K562 (cell line): ENCODE measurements around the gene STUM. TPM values are rescaled to one million over a fixed set of nuclear protein-coding genes. Genes with fewer than 3 reads are reported as not detected.

Experiments
- ATAC-seq: fragments of 200-7000 bp; cut with Tn5 transposase; 3 replicates; pipeline ENCODE4 v1.9.1; 2020; ENCODE audit warnings: moderate library complexity
- BruUV-seq: library from RNA; stranded (reverse); fragments of 400-500 nt; replicated peaks from 2 replicates; lab custom pipeline; 2021; lab: Mats Ljungman, UMichigan
- CTCF ChIA-PET: fragments of 300-600 bp; formaldehyde crosslinking; extraction: SDS; loops from one replicate; lab custom pipeline; 2021; ENCODE audit warnings: low intra/inter-chr PET ratio; lab: Yijun Ruan, JAX
- POLR2A ChIA-PET: fragments of 300-600, 350-650 bp; sonication (Branson Sonifier 250); formaldehyde crosslinking; extraction: SDS; loops from one replicate; lab custom pipeline; 2021; ENCODE audit warnings: antibody characterized with exemption, inconsistent platforms; lab: Yijun Ruan, JAX
- DNase-seq, 4 experiments: peaks; one replicate each; pipeline versions ENCODE4 v3.0.0 to v3.0.0-alpha.2; 2011 to 2018; ENCODE audit warnings: low spot score in 3 of 4, mixed read lengths in 3 of 4; ENCODE audit errors: extremely low read depth in 1 of 4
- FAIRE-seq: peaks from 2 replicates; lab custom pipeline; 2011; peaks lifted over from hg19 to GRCh38; lab: Jason Lieb, UNC
- H2AFZ ChIP-seq: 2 replicates; pipeline ENCODE4 v1.6.0; 2011; ENCODE audit warnings: low read depth, low read length, control low read depth, inconsistent platforms
- H3K27ac ChIP-seq: fragments of 200-600 bp; 3 replicates; pipeline ENCODE4 v1.8.0; 2011; ENCODE audit warnings: low read depth, mild to moderate bottlenecking, control low read depth, inconsistent platforms, low read length, moderate library complexity, mixed read lengths; ENCODE audit errors: extremely low read depth
- H3K27me3 ChIP-seq, 2 experiments: fragments of 300-600 bp in 1 of 2; 2 replicates in 1 of 2; 3 replicates in 1 of 2; pipeline versions ENCODE4 v1.6.0 to v1.8.0; 2011; ENCODE audit warnings: inconsistent platforms in 2 of 2, low read length in 2 of 2, mild to moderate bottlenecking in 1 of 2, mixed read lengths in 1 of 2, moderate library complexity in 1 of 2; ENCODE audit not compliant: control insufficient read depth in 2 of 2, insufficient read depth in 2 of 2
- H3K36me3 ChIP-seq: fragments of 300-600 bp; 3 replicates; pipeline ENCODE4 v1.8.0; 2011; ENCODE audit warnings: mild to moderate bottlenecking, low read length, inconsistent platforms; ENCODE audit not compliant: control insufficient read depth, insufficient read depth
- H3K4me1 ChIP-seq, 2 experiments: fragments of 200-600 bp in 1 of 2; replicated peaks in 1 of 2; 2 replicates in 1 of 2; 3 replicates in 1 of 2; pipeline versions ENCODE4 v1.5.1 to v1.8.0; 2011; ENCODE audit warnings: inconsistent platforms in 2 of 2, low read length in 2 of 2, mild to moderate bottlenecking in 1 of 2, mixed read lengths in 1 of 2, moderate library complexity in 1 of 2; ENCODE audit not compliant: control insufficient read depth in 2 of 2, insufficient read depth in 2 of 2
- H3K4me2 ChIP-seq: 2 replicates; pipeline ENCODE4 v1.6.1; 2011; ENCODE audit warnings: low read length, control low read depth, inconsistent platforms, mixed read lengths; ENCODE audit not compliant: insufficient read depth
- H3K4me3 ChIP-seq: fragments of 200-600 bp; sonication (generic), shearing (Covaris generic); 2 replicates; pipeline ENCODE4 v1.5.1; 2016; ENCODE audit warnings: control low read depth, inconsistent platforms
- H3K79me2 ChIP-seq: fragments of 200-600 bp; 3 replicates; pipeline ENCODE4 v1.8.0; 2011; ENCODE audit warnings: low read length, inconsistent platforms; ENCODE audit not compliant: control insufficient read depth, insufficient read depth
- H3K9ac ChIP-seq, 2 experiments: 2 replicates each; pipeline versions ENCODE4 v1.6.0 to v1.6.1; 2011; ENCODE audit warnings: low read depth in 2 of 2, low read length in 2 of 2, control low read depth in 1 of 2, inconsistent platforms in 1 of 2, mild to moderate bottlenecking in 1 of 2, mixed read lengths in 1 of 2; ENCODE audit not compliant: insufficient read depth in 1 of 2
- H3K9me1 ChIP-seq: one replicate; pipeline ENCODE4 v1.6.0; 2011; ENCODE audit warnings: inconsistent platforms, mild to moderate bottlenecking, low read length, moderate library complexity; ENCODE audit not compliant: control insufficient read depth, insufficient read depth
- H3K9me3 ChIP-seq: replicated peaks from 2 replicates; pipeline ENCODE4 v1.5.1; 2011; ENCODE audit warnings: low read depth, low read length, inconsistent platforms; ENCODE audit not compliant: control insufficient read depth, insufficient read depth
- H4K20me1 ChIP-seq: replicated peaks from 2 replicates; pipeline ENCODE4 v1.6.1; 2011; ENCODE audit warnings: low read length, inconsistent platforms, mixed read lengths; ENCODE audit not compliant: control insufficient read depth, insufficient read depth
- PHF8 ChIP-seq: fragments of 200-600 bp; sonication (generic); IDR thresholded peaks from 2 replicates; pipeline ENCODE4 v1.6.1; 2012; ENCODE audit warnings: mixed run types, mild to moderate bottlenecking, inconsistent platforms, low read length, moderate library complexity, borderline replicate concordance
- RFX7 ChIP-seq: fragments of 250-450 bp; sonication (Bioruptor Pico); IDR thresholded peaks from 2 replicates; pipeline ENCODE4 v1.5.1; 2021; ENCODE audit warnings: mild to moderate bottlenecking
- RNF2 ChIP-seq: sonication (generic); IDR thresholded peaks from 2 replicates; pipeline ENCODE4 v1.6.1; 2016
- SRSF9 ChIP-seq: fragments of 200-400 bp; formaldehyde crosslinking; IDR thresholded peaks from 2 replicates; pipeline ENCODE4 v1.6.1; 2017; ENCODE audit warnings: low read depth, low read length, borderline replicate concordance
- ZBTB7A ChIP-seq: IDR thresholded peaks from 2 replicates; pipeline ENCODE4 v1.6.1; 2011; ENCODE audit warnings: low read depth, mild to moderate bottlenecking, low read length, moderate library complexity, borderline replicate concordance; ENCODE audit not compliant: control insufficient read depth
- ZNF212 ChIP-seq: fragments of 450-650 bp; formaldehyde crosslinking; IDR thresholded peaks from 2 replicates; pipeline ENCODE4 v1.4.0; 2020; ENCODE audit warnings: mild to moderate bottlenecking
- ZNF551 ChIP-seq: fragments of 250-450 bp; sonication (Bioruptor Pico); IDR thresholded peaks from 2 replicates; pipeline ENCODE4 v1.5.0; 2021; ENCODE audit warnings: mild to moderate bottlenecking, moderate library complexity
- ZSCAN32 ChIP-seq: fragments of 450-650 bp; formaldehyde crosslinking; IDR thresholded peaks from 2 replicates; pipeline ENCODE4 v1.4.0; 2020; ENCODE audit warnings: mild to moderate bottlenecking, moderate library complexity
- WGBS: fragments of 100-300 bp; shearing (Covaris generic); methylation state at CpG from one replicate; pipeline ENCODE4 v1.1.6; 2016; ENCODE audit warnings: low coverage, mixed read lengths; ENCODE audit not compliant: insufficient coverage; ENCODE audit errors: missing lambda C conversion rate; 5-methylcytosine and 5-hydroxymethylcytosine counted together
- in situ Hi-C: fragments of 300-500 bp; cut with MboI; formaldehyde crosslinking; loops from 4 replicates; pipeline ENCODE4 v1.15.0; 2018; ENCODE audit warnings: inconsistent platforms, mixed read lengths
- intact Hi-C: fragments of 100-400 bp; cut with micrococcal nuclease; formaldehyde crosslinking; loops from 2 replicates; pipeline ENCODE4 v1.14.2; 2022
- polyA plus RNA-seq, 8 experiments: library from polyadenylated mRNA; depleted of rRNA in 4 of 8; stranded (reverse) in 5 of 8; unstranded in 3 of 8; fragments of >200 nt; fragmentation: Nextera tagmentation in 2 of 8; fragmentation: Illumina TruSeq in 1 of 8; extraction: Ambion mirVana in 2 of 8; extraction: Trizol in 1 of 8; gene quantifications; 2 replicates each; pipeline versions ENCODE4 v1.2.1 to v1.2.3, GENCODE V29; 2011 to 2014; ENCODE audit warnings: inconsistent platforms in 1 of 8, missing spikeins in 1 of 8
- total RNA-seq, 7 experiments: library from RNA; depleted of rRNA in 6 of 7; stranded (reverse); fragments of >200 nt in 6 of 7; fragmentation: Illumina TruSeq in 2 of 7; extraction: Trizol in 2 of 7; gene quantifications; 2 replicates each; pipeline versions ENCODE4 v1.2.1 to v1.2.3, GENCODE V29; 2011 to 2021; ENCODE audit warnings: low replicate concordance in 1 of 7
- TF ChIP-seq, protein P1 (sequence below): sonication (generic); formaldehyde crosslinking; IDR thresholded peaks from 2 replicates; pipeline ENCODE4 v1.5.0; 2020; ENCODE audit warnings: missing genetic modification reagents

Gene STUM
- total and polyA plus RNA-seq, 9 of the 15 experiments (the other 6 are each of a cell fraction or from before 2014, with no cell fraction given): not detected

DNA sequence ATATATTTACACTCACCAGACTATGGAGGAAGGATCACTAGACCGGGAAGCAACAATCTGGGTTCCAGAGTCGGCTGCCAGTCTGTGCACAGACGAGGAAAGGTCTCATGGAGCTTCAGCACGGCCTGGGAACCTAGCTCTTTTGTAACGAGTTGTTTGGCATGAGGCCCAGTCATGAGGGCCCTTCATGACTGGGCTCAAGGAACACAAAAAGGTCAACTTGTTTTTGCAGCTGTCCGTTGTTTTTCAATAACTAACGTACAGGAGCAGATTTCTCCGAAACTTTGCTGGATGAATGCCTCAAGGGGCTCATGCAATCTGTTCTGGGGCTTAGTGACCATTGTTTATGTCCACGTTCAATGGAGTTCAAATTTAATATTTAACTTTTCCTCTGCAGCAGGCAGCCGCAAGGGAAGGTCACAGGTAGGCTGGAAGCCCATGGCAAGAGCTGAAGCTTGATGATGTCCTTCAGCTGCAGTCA, 5.9 kb upstream of the STUM start (continued):
- no peak for TF ChIP-seq ZNF551 (CRISPR knock-in tag)
- no peak for TF ChIP-seq ZSCAN32
- TF ChIP-seq PHF8: no peak
- TF ChIP-seq RNF2: no peak
- no peak for TF ChIP-seq ZNF212 (CRISPR knock-in tag)
- no peak for TF ChIP-seq RFX7 (CRISPR knock-in tag)
- no peak for TF ChIP-seq SRSF9
- TF ChIP-seq, all 486 proteins: peak for 0

DNA sequence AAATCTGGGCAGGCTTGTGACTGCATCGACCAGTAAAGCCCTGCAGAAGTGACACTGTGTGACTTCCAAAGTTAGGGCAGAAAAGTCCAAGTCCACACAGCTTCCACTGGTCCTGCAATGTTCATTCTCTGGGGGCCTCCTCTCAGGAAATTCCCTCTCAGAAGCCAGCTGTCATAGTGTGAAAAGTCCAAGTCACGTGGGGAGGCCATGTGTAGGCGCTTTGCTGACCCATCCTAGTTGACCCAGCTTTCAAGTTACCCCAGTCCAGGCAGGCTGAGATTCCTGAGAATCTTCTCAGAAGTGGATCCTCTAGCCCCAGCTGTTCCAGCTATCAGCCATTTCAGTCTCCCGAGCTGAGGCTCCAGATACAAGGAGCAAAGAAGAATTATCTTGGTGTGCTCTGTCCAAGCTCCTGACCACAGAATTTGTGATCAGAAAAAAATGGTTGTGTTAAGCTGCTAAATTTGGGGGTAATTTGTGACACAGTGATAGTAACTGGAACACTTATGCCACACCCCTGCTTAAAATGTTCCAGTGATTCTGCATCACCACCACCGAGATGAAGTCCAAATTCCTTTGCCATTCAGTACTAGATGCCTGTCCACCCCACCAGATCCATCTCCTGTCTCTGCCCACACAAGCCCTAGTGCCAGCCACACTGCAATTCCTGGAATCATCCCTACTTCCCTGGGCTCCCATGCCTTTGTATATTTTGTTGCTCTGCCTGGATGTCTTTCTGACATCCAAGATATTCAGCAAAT, 2.5 kb upstream of the STUM start:
- ChIA-PET CTCF (no interaction called here), POLR2A (interaction anchor here (0.8 kb wide), 1 partner anchor 80 kb away, joined by 3 read pairs; no protein-coding TSS in a partner anchor)
- H3K9me1 ChIP-seq: no peaks in the 10 kb centered on the region
- H2AFZ ChIP-seq: no peak overlapping the region
- H3K9me3 ChIP-seq: no peaks in the 10 kb centered on the region
- H3K27me3 ChIP-seq: peaks cover 17 to 56% of the 10 kb centered on the region in 2 experiments
- FAIRE-seq: no peak
- in situ Hi-C loops (no loop called here), intact Hi-C loops (loop anchor here (5.0 kb wide), 1 partner anchor 281 kb away; no protein-coding TSS in a partner anchor)
- no peak for DNase-seq
- H3K4me1 ChIP-seq: peaks cover 0 to 18% of the 10 kb centered on the region in 2 experiments; a peak in 3 of 5 replicates
- H4K20me1 ChIP-seq: no peaks in the 10 kb centered on the region
- no peak overlapping the region for H3K4me2 ChIP-seq
- no peak overlapping the region for H3K4me3 ChIP-seq
- H3K79me2 ChIP-seq: no peaks in the 10 kb centered on the region
- 1% methylated on average over 5 of the region's 5 CpGs for WGBS
- no peak overlapping the region for H3K9ac ChIP-seq
- no peak for ATAC-seq
- TF ChIP-seq, protein P1, sequence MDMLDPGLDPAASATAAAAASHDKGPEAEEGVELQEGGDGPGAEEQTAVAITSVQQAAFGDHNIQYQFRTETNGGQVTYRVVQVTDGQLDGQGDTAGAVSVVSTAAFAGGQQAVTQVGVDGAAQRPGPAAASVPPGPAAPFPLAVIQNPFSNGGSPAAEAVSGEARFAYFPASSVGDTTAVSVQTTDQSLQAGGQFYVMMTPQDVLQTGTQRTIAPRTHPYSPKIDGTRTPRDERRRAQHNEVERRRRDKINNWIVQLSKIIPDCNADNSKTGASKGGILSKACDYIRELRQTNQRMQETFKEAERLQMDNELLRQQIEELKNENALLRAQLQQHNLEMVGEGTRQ (CRISPR knock-in tag): peak; percentile 42
- no peak for TF ChIP-seq ZBTB7A
- H3K27ac ChIP-seq: no peak overlapping the region
- BruUV-seq: no TSS peak
- no peaks in the 10 kb centered on the region for H3K36me3 ChIP-seq
